OCI-LY1 (cell line): ENCODE data around the gene SCFD1.
"Not testable (repeated sequence)": the region's sequence is repeated elsewhere in the genome, so short reads cannot be mapped to it uniquely, and the experiment has no call there.

Experiments used
- H2AFZ ChIP-seq: fragments of 200-600 bp; sonication (generic), shearing (Covaris generic); 2 replicates; pipeline ENCODE4 v1.6.0; 2014; ENCODE audit warnings: antibody characterized with exemption, mild to moderate bottlenecking, low read length
- H3F3A ChIP-seq: fragments of 200-600 bp; sonication (generic), shearing (Covaris generic); 2 replicates; pipeline ENCODE4 v1.6.0; 2014; ENCODE audit warnings: mild to moderate bottlenecking, antibody characterized with exemption, low read length, moderate library complexity; ENCODE audit not compliant: insufficient read depth
- H3K27ac ChIP-seq: fragments of 200-600 bp; sonication (generic); 2 replicates; pipeline ENCODE4 v1.5.1; 2014; ENCODE audit warnings: low read length, mixed run types, mild to moderate bottlenecking, low read depth; ENCODE audit not compliant: poor library complexity, severe bottlenecking
- H3K27me3 ChIP-seq: fragments of 200-600 bp; sonication (generic); 2 replicates; pipeline ENCODE4 v1.6.0; 2014; ENCODE audit warnings: antibody characterized with exemption, mild to moderate bottlenecking, low read length, moderate library complexity; ENCODE audit not compliant: insufficient read depth
- H3K36me3 ChIP-seq: fragments of 200-600 bp; sonication (generic); 2 replicates; pipeline ENCODE4 v1.6.1; 2014; ENCODE audit warnings: mild to moderate bottlenecking, antibody characterized with exemption, low read length, moderate library complexity, mixed read lengths; ENCODE audit not compliant: insufficient read depth
- H3K4me1 ChIP-seq: fragments of 200-600 bp; sonication (generic); 2 replicates; pipeline ENCODE4 v1.5.1; 2014; ENCODE audit warnings: mild to moderate bottlenecking, low read length, moderate library complexity; ENCODE audit not compliant: insufficient read depth, severe bottlenecking
- H3K4me2 ChIP-seq: fragments of 200-600 bp; sonication (generic), shearing (Covaris generic); 2 replicates; pipeline ENCODE4 v1.6.1; 2014; ENCODE audit warnings: low read length
- H3K4me3 ChIP-seq: fragments of 200-600 bp; sonication (generic); 2 replicates; pipeline ENCODE4 v1.5.1; 2014; ENCODE audit warnings: low read length, low read depth, mild to moderate bottlenecking, mixed read lengths; ENCODE audit not compliant: poor library complexity, severe bottlenecking
- H3K79me2 ChIP-seq: fragments of 200-600 bp; shearing (Covaris generic); 2 replicates; pipeline ENCODE4 v1.6.1; 2016; ENCODE audit warnings: mixed run types, low read length, mixed read lengths; ENCODE audit not compliant: insufficient read depth
- H3K9ac ChIP-seq: fragments of 200-600 bp; sonication (generic), shearing (Covaris generic); 2 replicates; pipeline ENCODE4 v1.6.1; 2014; ENCODE audit warnings: mild to moderate bottlenecking, low read length, mixed read lengths
- H3K9me2 ChIP-seq: fragments of 200-600 bp; sonication (generic), shearing (Covaris generic); 2 replicates; pipeline ENCODE4 v1.6.1; 2014; ENCODE audit warnings: low read depth, mild to moderate bottlenecking, low read length, mixed read lengths
- H3K9me3 ChIP-seq: fragments of 200-600 bp; shearing (Covaris generic); 2 replicates; pipeline ENCODE4 v1.6.1; 2014; ENCODE audit warnings: low read length, mixed read lengths
- H4K20me1 ChIP-seq: fragments of 200-600 bp; sonication (generic), shearing (Covaris generic); 2 replicates; pipeline ENCODE4 v1.6.0; 2016; ENCODE audit warnings: mild to moderate bottlenecking, low read length; ENCODE audit not compliant: insufficient read depth
- EZH2 ChIP-seq: fragments of 200-600 bp; sonication (generic), shearing (Covaris generic); IDR thresholded peaks from 2 replicates; pipeline ENCODE4 v1.8.0; 2017; ENCODE audit warnings: borderline replicate concordance, mixed run types, mild to moderate bottlenecking, antibody characterized with exemption, low read length, moderate library complexity, mixed read lengths
- TF ChIP-seq, protein P1 (sequence below): fragments of 200-600 bp; sonication (generic), shearing (Covaris generic); IDR thresholded peaks from 2 replicates; pipeline ENCODE4 v1.5.1; 2017; ENCODE audit warnings: mild to moderate bottlenecking, antibody characterized with exemption, low read length, moderate library complexity, mixed read lengths

The SCFD1 gene

DNA sequence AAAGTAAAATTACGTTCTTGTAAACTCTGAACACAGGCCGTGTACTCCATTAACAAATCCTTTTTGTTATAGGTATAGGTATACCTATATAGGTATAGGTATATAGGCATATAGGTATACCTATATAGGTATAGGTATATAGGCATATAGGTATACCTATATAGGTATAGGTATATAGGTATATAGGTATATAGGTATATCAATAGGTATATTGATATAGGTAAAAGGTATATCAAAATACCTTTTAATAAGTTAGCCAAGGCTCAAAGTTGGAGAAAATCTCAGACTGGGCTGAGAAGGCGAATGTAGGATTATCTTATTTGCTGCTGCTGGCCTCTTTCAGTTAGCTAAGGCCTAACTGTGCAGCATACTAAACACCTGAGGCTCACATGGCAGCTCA, 3.4 kb downstream of the SCFD1 start:
- Histone ChIP-seq H3K79me2 (peaks cover 77% of the 10 kb centered on the region), H3F3A (no peaks in the 10 kb centered on the region), H3K27ac (no peak overlapping the region), H3K4me1 (peaks cover 32% of the 10 kb centered on the region), H3K9ac (no peak overlapping the region), H3K36me3 (peaks cover 19% of the 10 kb centered on the region; the same call in 1 of the 2 replicates), H3K9me2 (no peaks in the 10 kb centered on the region), H3K27me3 (no peaks in the 10 kb centered on the region), H3K4me2 (no peak overlapping the region), H3K9me3 (no peaks in the 10 kb centered on the region), H3K4me3 (no peak overlapping the region), H4K20me1 (no peaks in the 10 kb centered on the region), H2AFZ (no peak overlapping the region)
- TF ChIP-seq EZH2: no peak

DNA sequence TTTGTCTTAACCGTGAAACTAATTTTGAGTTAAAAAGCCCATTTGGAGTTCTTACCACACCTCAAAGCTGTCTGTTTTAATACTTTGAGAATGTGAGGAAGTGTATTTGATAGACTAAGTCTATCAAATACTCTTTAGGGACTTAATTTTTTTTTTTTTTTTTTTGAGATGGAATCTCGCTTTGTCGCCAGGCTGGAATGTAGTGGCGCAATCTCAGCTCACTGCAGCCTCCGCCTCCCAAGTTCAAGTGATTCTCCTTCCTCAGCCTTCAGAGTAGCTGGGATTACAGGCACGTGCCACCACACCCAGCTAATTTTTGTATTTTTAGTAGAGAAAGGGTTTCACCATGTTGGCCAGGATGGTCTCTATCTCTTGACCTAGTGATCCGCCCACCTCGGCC, 7.3 kb downstream of the SCFD1 start:
- peaks cover 63% of the 10 kb centered on the region for H3K79me2 ChIP-seq
- not testable (repeated sequence) for H3K27ac ChIP-seq

DNA sequence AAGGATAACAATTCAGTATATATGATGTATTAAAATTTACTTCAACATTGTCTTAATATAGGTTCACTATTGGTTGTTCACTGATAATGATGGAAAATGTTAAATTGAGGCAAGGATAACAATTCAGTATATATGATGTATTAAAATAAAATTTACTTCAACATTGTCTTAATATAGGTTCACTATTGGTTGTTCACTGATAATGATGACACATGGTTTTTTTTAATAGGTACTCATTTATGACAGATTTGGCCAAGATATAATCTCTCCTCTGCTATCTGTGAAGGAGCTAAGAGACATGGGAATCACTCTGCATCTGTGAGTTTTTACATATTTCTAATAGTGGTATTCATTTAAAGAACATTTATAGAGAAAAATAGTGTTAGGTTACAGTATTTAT, 8.1 kb downstream of the SCFD1 start:
- Histone ChIP-seq H3K9me3 (no peaks in the 10 kb centered on the region), H3K27me3 (no peaks in the 10 kb centered on the region), H3K9me2 (no peaks in the 10 kb centered on the region), H3K9ac (no peak overlapping the region), H2AFZ (no peak overlapping the region), H3K27ac (no peak overlapping the region), H3K79me2 (peaks cover 55% of the 10 kb centered on the region), H3K4me1 (peaks cover 5% of the 10 kb centered on the region), H3F3A (no peaks in the 10 kb centered on the region), H3K4me3 (no peak overlapping the region), H3K4me2 (no peak overlapping the region), H4K20me1 (no peaks in the 10 kb centered on the region), H3K36me3 (peaks cover 52% of the 10 kb centered on the region)
- TF ChIP-seq EZH2: no peak
- TF ChIP-seq, protein P1, sequence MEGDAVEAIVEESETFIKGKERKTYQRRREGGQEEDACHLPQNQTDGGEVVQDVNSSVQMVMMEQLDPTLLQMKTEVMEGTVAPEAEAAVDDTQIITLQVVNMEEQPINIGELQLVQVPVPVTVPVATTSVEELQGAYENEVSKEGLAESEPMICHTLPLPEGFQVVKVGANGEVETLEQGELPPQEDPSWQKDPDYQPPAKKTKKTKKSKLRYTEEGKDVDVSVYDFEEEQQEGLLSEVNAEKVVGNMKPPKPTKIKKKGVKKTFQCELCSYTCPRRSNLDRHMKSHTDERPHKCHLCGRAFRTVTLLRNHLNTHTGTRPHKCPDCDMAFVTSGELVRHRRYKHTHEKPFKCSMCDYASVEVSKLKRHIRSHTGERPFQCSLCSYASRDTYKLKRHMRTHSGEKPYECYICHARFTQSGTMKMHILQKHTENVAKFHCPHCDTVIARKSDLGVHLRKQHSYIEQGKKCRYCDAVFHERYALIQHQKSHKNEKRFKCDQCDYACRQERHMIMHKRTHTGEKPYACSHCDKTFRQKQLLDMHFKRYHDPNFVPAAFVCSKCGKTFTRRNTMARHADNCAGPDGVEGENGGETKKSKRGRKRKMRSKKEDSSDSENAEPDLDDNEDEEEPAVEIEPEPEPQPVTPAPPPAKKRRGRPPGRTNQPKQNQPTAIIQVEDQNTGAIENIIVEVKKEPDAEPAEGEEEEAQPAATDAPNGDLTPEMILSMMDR: no peak

More for the DNA sequence above, 7.3 kb downstream of the SCFD1 start:
- not testable (repeated sequence) for H3K4me1 ChIP-seq, H3F3A ChIP-seq, H3K4me3 ChIP-seq, H3K9me2 ChIP-seq, H3K27me3 ChIP-seq, H3K9ac ChIP-seq, H3K4me2 ChIP-seq, H2AFZ ChIP-seq, H3K9me3 ChIP-seq, H4K20me1 ChIP-seq
- H3K36me3 ChIP-seq: peaks cover 44% of the 10 kb centered on the region

DNA sequence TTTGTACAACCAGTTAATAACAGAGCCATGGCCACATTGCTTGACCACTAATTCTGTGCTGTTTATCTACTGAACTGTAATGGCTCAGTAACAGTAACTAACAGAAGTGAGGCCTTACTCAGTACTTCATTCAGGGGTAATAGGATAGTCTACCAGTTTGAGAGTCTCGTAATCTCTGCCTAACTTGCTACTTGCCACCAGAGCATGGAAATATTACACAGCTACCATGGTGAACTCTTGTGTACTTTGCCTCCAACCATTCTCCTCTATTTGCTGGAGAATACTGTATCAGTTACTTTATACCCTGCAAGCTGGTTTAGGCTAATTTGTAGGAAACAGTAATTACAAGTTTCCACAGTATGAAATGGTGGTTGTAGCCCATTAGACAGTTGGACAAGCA, 10.6 kb downstream of the SCFD1 start:
- no peak overlapping the region for H3K4me3 ChIP-seq
- H3K4me1 ChIP-seq: no peaks in the 10 kb centered on the region
- H3K9ac ChIP-seq: no peak overlapping the region
- no peaks in the 10 kb centered on the region for H3F3A ChIP-seq
- H3K27ac ChIP-seq: no peak overlapping the region
- H3K4me2 ChIP-seq: no peak overlapping the region
- no peak overlapping the region for H2AFZ ChIP-seq
- no peaks in the 10 kb centered on the region for H3K27me3 ChIP-seq
- no peaks in the 10 kb centered on the region for H3K9me2 ChIP-seq
- peaks cover 75% of the 10 kb centered on the region for H3K36me3 ChIP-seq
- H3K9me3 ChIP-seq: no peaks in the 10 kb centered on the region
- peaks cover 34% of the 10 kb centered on the region for H3K79me2 ChIP-seq
- H4K20me1 ChIP-seq: no peaks in the 10 kb centered on the region
- TF ChIP-seq, protein P1: no peak
- no peak for TF ChIP-seq EZH2
